GM18499 (cell line): ENCODE results near the gene KDM3A.
"Not testable (repeated sequence)": the region's sequence is repeated elsewhere in the genome, so short reads cannot be mapped to it uniquely, and the experiment has no call there.

Source experiments
- ATAC-seq: cut with Tn5 transposase; IDR thresholded peaks from one replicate; pipeline ENCODE4 v1.9.1; 2021; ENCODE audit warnings: moderate number of reproducible peaks; ENCODE audit not compliant: insufficient read depth, unreplicated experiment

The KDM3A gene

DNA sequence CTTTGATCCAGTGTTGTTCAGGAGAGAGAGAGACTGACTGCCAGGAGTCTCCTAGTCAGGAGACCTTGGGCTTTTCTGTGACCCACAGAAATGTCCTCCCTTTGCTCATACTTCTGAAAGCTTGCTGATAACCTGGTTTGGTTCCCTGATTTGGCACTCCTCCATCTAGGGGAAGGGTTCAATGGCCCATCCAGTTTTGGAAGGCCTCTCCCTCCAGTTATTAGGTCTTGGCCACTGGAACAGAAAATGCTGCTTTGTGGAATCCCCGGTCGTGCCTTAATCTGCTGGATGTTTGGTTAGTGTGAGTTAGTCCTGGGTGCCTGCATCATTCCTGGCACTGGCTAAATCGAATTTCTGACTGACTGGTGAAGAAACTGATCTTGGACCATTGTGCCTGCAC is 35.7 kb downstream of the KDM3A start:
- no peak for ATAC-seq

DNA sequence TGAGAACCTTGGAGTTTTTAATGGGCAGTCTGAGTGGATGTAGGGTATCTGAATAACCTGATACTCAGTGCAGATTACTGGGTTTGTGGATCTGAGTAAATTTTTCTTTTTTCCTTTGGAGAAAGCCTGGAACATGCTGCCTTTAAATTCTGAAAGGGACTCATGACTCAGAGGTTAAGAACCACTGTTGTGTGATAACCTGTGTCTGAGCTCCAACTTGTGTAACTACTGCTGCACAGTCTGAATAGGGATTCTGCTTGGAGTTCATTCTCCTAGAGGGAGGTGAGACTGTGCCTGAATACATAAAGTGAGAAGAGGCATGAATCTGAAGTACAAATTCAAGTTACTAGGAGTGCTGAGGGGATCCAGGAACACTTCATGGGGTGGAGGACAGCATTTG is 36.2 kb downstream of the KDM3A start:
- ATAC-seq = no peak

DNA sequence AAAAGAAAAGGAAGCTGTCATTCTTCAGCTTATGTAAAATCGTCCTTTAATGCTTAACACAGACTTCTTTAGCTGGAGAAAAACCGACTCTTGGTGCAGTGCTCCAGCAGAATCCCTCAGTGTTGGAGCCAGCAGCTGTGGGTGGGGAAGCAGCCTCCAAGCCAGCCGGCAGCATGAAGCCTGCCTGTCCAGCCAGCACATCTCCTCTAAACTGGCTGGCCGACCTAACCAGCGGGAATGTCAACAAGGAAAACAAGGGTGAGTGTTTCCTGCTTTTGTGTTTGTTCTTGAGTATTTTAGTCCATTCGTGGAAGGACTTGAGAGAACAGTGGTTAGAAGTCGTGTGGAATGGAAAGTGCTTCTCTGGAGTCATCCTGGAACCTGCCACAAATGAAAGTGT is 38.9 kb downstream of the KDM3A start:
- no peak for ATAC-seq

DNA sequence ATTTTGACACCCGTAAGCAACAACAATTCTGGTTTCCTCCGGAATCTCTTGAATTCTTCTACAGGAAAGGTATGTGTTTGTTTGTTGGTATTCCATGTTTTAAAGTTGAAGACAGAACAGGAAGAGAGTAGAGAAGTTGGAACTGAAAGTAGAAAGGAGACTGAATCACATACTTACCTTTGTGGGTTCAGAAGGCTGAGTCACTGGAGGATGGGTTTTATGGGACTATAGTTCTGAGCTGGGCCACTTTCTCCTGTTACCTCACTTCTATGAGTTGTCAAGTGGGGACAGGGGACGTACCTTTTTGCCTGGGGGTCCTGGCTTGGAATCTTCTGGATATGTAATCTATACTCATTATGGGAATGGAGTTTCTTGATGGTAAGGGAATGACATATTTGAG is 40.9 kb downstream of the KDM3A start:
- ATAC-seq = no peak

DNA sequence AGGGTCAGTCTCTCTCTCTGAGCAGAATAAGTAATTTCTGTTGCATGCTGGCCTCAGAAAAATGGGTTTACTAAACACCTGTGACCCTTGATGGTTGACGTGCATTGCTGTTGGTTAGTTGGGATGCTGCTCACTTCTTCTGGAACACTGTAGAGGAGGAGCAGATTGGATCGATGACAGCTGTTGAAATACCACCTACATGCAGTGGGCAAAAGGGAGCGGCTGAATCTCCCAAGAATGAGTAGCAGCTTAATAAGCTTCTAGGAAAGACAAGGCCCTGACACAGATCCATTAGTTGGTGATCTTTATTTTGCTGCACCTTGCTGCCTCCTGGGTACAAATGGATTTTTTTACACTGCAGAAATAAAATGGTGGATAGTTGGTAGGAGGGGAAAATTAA is 43.2 kb downstream of the KDM3A start:
- ATAC-seq = no peak

DNA sequence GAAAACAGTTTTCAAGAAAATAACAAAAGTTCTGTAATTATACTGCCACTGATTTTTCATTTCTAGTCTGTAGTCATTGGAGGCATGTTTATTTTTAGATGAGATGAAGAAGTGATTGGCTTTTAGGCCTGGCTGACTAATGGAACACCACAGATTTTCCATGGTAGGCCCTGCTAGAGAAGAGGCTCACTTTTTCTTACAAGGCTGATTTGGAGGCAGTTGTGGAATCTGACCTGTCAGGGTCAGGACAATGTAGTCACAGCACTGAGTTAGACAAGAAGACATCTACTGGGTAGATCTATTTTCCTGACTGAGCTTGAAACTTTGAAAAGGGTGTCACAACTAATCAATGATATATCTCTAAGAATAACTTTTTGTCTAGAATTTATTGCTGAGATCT is 43.9 kb downstream of the KDM3A start:
- no peak for ATAC-seq

DNA sequence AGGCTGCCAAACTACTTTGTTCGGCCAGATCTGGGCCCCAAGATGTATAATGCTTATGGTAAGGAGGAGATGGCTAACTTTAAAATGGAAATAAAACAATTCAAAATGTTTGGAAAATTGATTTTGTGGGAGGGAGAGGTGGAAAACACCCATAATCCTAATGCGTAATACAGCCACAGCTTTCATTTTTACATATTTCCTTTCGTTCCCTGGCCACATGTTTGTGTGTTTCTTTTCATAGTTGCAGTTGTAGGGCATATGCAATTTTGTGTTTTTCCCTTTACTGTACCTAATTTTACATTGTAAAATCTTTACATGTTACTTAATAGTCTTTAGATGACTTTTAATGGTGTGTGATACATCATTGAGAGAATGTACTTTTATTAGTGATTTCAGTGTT is 44.6 kb downstream of the KDM3A start:
- ATAC-seq = no peak

DNA sequence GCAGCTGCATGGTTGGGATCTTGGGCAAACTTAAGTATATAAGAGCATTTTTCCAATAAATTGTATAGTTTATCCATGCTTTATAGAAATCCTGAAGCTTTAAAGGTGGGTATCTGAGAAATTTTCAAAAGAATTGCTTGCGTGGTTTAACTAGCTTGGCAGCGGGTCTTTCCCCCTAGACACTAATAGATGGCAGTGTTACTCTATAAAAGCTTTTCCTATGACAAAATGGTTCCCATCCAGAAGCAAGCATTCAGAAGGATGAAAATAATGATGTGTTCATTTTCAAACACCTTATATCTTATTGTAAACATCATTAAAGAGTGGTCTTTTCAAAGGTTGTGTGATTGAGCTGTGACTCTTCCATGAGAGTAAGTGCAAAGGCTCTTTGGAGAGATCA is 45.9 kb downstream of the KDM3A start:
- ATAC-seq = no peak

DNA sequence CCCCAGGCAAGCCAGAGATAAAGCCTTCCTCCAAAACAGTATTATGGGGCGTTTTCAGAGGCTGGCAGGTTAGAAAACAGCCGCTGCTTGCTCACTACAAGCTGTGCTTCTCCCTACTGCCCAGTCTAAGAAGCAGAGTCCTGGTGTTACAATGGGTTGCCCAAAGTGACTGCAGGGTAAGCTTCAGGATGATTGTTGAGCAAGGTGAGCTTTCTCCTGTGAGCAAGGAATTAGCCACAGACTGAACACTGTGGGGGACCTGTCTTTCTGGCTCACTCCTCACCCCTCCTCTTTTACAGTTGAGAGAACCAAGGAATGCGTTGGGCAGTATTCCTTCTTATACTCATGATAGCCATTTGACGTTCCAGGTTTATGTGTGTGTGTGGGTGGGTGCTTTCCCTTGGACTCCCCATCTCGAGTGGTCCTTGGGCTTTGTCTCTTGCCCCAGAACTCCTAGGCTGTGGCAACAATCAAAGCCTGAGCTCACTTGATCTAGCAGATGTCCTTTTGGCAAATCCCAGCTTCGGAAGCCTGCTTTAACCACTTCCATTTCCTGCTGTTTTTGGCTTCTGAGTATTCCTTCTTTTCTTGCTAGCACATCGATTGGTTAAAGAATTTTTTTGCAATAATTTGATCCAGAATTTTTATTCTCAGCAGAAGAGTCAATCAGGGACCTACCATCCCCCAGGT is 47.5 kb downstream of the KDM3A start:
- ATAC-seq = no peak

DNA sequence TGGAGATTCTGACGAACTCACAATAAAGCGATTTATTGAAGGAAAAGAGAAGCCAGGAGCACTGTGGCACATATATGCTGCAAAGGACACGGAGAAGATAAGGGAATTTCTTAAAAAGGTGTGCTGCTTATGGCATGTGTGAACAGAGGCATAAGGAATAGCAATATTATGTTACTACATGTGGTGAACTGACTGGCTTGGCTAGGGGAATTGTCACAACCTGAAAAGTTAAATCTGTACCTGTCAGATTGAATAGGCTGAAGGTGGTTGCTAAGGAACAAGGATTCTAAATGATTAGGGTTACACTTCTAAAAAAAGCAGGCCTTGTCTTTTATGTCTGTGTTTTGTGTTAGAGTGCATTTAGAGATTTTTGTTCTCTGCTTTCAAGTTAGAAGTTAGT is 48.4 kb downstream of the KDM3A start:
- ATAC-seq = no peak

DNA sequence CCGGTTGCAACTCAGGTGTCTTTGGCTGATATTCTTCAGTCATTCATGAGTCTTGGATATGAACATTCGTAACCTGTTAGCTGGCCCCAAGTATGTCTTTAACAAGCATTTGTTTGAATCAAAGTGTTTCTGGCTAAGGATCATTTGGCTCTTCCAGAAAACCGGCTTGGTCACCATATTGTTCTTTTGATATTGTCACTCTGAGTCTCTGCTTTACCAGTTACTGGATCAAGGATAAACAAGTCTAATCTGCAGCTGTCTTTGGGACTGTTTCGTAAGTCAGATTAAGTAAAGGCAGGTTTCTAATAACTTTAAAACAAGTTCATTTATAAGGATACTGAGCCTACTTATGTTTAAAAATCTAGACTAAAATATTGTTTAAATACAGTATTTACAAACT is 49.1 kb downstream of the KDM3A start:
- no peak for ATAC-seq

DNA sequence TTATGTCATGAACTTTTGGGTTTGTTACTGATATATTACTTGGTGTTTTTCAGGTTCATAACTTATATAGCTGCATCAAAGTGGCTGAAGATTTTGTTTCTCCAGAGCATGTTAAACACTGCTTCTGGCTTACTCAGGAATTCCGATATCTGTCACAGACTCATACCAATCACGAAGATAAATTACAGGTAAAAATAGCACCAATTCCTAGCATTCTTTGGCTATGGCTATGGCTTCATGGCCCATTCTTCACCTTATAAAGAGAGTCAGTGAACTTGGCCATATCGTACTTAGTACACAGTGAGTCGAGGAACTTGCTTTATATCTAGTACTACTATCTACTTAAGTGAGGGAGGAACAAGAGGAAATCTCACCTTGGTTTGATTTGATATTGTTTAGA is 49.9 kb downstream of the KDM3A start:
- ATAC-seq = no peak

DNA sequence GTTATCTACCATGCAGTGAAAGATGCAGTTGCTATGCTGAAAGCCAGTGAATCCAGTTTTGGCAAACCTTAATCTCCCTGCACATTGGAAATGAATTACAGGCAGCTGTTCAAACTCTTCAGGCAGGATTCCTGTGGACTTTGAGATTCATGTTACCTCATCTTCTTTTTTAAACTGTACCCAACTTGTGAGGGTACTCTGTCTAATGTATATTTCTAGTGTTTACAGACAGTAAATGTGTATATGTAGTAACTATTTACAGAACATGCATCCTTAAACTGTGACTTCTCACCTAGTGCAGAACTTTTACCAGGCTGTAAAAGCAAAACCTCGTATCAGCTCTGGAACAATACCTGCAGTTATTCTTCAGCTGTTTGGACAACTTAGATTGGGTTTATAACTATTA is 50.9 kb downstream of the KDM3A start:
- ATAC-seq = no peak

DNA sequence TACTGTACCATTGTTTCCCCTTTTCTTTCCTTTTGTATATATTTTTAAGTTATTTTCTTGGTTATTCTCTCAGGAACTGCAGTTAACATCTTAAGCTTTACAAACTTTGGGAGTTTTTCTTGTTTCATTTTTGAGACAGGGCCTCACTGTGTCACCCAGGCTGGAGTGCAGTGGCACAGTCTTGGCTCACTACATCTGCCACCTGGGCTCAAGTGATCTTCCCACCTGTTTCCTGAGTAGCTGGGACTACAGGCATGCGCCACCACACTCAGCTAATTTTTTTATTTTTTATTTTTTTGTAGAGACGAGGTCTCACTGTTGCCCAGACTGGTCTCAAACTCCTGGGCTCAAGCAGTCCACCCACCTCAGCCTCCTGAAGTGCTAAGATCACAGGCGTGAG is 55.2 kb downstream of the KDM3A start:
- ATAC-seq = not testable (repeated sequence)

DNA sequence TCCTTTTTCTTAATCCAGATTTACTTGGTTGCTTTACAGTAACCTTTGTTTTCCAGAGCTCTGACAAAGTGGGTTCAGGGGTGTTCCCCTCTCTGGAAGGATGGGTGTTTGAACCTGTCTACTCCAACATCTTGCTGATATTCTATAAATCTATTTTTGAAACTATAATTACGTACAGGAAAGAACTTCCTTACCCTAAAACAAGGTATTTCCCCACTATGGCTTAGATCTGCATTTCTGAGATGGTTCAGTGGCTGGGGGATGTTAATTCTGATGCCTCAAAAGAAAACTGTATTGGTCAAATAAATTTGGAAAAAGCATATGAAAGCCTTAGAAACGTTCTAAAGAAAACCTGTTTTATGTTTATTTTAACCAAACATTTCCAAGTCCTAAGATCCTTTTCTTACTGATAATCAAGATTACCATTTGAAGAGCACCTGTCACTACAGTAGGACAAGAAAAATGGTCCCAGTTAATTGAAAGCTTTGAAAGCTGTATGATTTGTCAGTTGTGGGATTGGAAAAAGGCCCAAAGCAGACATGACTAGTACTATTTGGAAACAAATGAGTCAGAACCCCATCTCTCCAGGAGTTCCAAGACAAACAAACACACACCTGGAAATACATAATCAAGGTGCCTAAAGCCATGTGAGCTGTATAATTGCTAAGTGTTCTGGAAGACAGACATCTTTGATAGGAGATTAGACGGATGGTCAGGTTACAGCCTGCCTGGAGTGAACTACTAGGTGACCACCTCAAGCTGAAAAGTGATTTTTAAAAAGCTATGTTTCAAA is 57.5 kb downstream of the KDM3A start:
- no peak for ATAC-seq

DNA sequence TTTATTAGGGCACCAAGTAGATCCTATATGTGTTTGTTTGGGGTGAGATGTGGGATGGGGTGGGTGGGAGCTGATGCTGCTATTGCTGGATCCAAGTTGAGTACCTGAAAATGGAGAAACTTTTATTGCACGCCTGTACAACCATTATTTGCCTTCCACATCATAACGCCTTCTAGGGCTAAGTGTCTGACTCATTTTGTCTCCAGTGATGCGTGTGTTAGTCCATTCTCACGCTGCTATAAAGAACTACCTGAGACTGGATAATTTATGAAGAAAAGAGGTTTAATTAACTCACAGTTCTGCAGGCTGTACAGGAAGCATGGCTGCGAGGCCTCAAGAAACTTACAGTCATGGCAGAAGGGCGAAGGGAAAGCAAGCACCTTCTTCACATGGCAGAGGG is 58.2 kb downstream of the KDM3A start:
- no peak for ATAC-seq

DNA sequence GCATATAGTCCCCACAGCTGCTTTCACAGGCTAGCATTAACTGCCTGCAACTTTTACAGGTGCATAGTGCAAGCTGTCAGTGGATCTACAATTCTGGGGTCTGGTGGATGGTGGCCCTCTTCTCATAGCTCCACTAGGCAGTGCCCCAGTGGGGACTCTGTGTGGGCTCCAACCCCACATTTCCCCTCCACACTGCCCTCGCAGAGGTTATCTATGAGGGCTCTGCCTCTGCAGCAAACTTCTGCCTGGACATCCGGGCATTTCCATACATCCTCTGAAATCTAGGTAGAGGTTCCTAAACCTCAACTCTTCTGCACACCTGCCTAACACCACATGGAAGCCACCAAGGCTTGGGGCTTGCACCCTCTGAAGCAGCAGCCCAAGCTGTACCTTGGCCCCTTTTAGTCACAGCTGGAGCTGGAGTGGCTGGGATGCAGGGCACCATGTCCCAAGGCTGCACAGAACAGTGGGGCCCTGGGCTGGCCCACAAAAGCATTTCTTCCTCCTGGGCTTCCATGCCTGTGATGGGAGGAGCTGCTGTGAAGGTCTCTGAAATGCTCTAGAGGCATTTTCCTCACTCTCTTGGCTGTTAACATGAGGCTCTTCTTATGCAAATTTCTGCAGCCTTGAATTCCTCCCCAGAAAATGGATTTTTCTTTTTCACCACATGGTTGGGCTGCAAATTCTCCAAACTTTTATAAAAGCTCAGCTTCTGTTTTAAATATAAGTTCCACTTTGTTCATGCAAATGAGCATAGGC is 59.3 kb downstream of the KDM3A start:
- ATAC-seq = no peak

DNA sequence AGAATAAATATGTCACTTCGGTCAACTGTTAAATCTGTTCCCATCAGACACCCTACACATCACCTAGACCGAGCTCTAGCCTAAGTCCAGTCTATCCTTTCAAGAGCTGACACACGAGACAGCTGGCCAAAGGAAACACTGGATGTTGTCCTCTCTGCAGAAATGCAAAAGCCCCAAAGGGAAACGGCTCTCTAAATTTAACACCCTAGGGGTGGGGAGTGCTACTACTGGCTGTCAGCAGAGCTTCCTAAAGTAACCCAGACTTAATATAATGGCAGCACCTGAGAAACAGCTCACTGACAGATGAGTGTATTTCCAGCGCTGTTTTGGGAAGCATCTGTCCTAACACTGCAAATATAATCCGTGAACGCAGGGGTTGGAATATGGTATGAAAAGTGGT is 66.4 kb downstream of the KDM3A start:
- ATAC-seq = no peak

DNA sequence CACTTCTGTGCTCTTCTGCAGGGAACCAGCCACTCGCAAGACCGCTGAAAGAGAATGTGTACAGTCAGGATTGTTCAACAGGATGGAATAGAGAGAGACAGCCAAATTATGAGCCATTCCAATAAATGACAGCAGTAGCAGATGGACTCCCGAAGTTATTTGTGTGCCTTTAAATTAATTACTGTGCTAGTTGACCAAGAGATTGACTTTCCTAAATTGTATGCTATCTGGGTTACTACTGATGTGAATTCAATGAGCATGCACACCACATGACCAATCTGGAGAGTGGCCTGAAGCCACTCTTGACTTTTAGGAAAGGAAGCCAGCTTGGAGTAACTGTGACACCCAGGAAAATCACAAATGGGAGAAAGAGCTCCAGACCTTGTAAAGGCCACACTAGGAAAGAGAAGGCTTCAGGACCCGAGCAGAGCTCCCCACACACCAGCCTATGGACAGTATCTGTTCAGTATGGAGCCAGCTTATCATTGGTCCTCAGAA is 69.3 kb downstream of the KDM3A start:
- ATAC-seq = no peak

DNA sequence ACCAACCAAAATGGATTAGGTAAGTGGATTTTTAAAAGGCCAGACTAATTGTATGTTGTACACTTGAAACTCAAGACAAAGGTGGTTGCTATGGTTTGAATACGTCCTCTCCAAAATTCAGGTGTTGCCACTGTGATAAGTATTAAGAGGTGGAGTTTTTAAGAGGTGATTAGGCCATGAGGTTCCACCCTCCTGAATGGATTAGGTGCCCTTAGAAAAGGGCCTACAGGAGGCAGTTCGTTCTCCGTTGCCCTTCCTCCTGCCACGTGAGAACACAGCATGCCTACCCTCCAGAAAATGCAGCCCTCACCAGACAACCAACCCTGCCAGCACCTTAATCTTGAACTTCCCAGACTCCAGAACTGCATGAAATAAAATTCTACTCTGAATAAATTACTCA is 70.9 kb downstream of the KDM3A start:
- ATAC-seq = no peak

DNA sequence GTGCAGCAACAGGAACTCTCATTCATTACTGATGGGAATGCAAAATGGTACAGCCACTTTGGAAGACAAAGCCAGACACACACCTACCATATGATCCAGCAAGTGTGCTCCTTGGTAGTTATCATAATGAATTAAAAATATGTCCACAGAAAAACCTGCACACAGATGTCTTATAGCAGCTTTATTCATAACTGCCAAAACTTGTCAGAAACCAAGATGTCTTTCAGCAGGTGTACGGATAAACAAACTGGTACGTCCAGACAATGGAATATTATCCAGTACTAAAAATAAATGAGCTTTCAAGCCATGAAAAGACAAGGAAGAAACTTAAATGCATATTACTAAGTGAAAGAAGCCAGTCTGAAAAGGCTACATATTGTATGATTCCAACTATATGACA is 71.7 kb downstream of the KDM3A start:
- ATAC-seq = no peak
